ENCODE data around the gene RXFP4.
"Not testable (repeated sequence)": the region's sequence is repeated elsewhere in the genome, so short reads cannot be mapped to it uniquely, and the experiment has no call there.

Gene RXFP4

GRCh38 chr1:155982106-155982505 lies 40.7 kb downstream of the RXFP4 start:
- CTCF ChIA-PET, result interaction anchor here (1.0 to 12.7 kb wide), 4 partner anchors 8 to 49 kb away, joined by 3 to 98 read pairs (median 6); partner anchors contain the start of gene RXFP4

GRCh38 chr1:155983191-155984024 lies 42.0 kb downstream of the RXFP4 start:
- Mint-ChIP-seq H3K4me3 (no peak overlapping the region), H3K9me3 (no peaks in the 10 kb centered on the region), H3K4me1 (peaks cover 48% of the 10 kb centered on the region), H3K36me3 (peaks cover 11% of the 10 kb centered on the region), H3K27me3 (no peaks in the 10 kb centered on the region), H3K27ac (no peak overlapping the region)
- DNase-seq, result no peak
- CTCF ChIA-PET, result interaction anchor here (1.0 to 12.7 kb wide), 5 partner anchors 10 to 49 kb away, joined by 3 to 98 read pairs (median 6); partner anchors contain the start of genes KHDC4 and RXFP4

More at GRCh38 chr1:155982106-155982505, 40.7 kb downstream of the RXFP4 start:
- H3K27ac Mint-ChIP-seq, result no peak overlapping the region
- H3K9me3 Mint-ChIP-seq, result no peaks in the 10 kb centered on the region
- H3K4me3 Mint-ChIP-seq, result no peak overlapping the region
- no peak for DNase-seq
- H3K27me3 Mint-ChIP-seq, result no peaks in the 10 kb centered on the region
- H3K36me3 Mint-ChIP-seq, result peaks cover 16% of the 10 kb centered on the region
- H3K4me1 Mint-ChIP-seq, result peaks cover 48% of the 10 kb centered on the region

GRCh38 chr1:155984341-155984740 lies 42.9 kb downstream of the RXFP4 start:
- Mint-ChIP-seq H3K27me3 (no peaks in the 10 kb centered on the region), H3K4me1 (peaks cover 55% of the 10 kb centered on the region), H3K36me3 (peaks cover 11% of the 10 kb centered on the region), H3K9me3 (no peaks in the 10 kb centered on the region), H3K27ac (no peak overlapping the region), H3K4me3 (no peak overlapping the region)
- CTCF ChIA-PET, result interaction anchor here (0.6 to 12.7 kb wide), 6 partner anchors 16 to 303 kb away, joined by 3 to 98 read pairs (median 4); partner anchors contain the start of genes KHDC4 and RXFP4
- no peak for DNase-seq

GRCh38 chr1:155984903-155985645 lies 43.6 kb downstream of the RXFP4 start:
- not testable (repeated sequence) for H3K27ac Mint-ChIP-seq, DNase-seq, H3K27me3 Mint-ChIP-seq, H3K9me3 Mint-ChIP-seq, H3K4me3 Mint-ChIP-seq
- H3K36me3 Mint-ChIP-seq, result peaks cover 11% of the 10 kb centered on the region
- CTCF ChIA-PET, result interaction anchor here (0.6 to 12.7 kb wide), 6 partner anchors 16 to 303 kb away, joined by 3 to 98 read pairs (median 4); partner anchors contain the start of genes KHDC4 and RXFP4
- H3K4me1 Mint-ChIP-seq, result peaks cover 55% of the 10 kb centered on the region

- DNase-seq, result peak; percentile 88
- Mint-ChIP-seq H3K4me1 (peaks cover 20% of the 10 kb centered on the region), H3K4me3 (no peak overlapping the region)
Observed at GRCh38 chr1:155989242-155990004, 48.0 kb downstream of the RXFP4 start.

GRCh38 chr1:155990005-155990739 lies 48.7 kb downstream of the RXFP4 start:
- Mint-ChIP-seq H3K4me3 (no peak overlapping the region), H3K4me1 (peaks cover 22% of the 10 kb centered on the region), H3K27ac (no peak overlapping the region), H3K9me3 (no peaks in the 10 kb centered on the region), H3K36me3 (no peaks in the 10 kb centered on the region), H3K27me3 (peaks cover 13% of the 10 kb centered on the region)
- CTCF ChIA-PET, result interaction anchor here (0.6 to 7.6 kb wide), 23 partner anchors 10 to 131 kb away, joined by 3 to 130 read pairs (median 6); partner anchors contain the start of genes ARHGEF2, KHDC4, RXFP4 and SYT11
- DNase-seq, result no peak

More at GRCh38 chr1:155989242-155990004, 48.0 kb downstream of the RXFP4 start:
- no peaks in the 10 kb centered on the region for H3K36me3 Mint-ChIP-seq
- H3K9me3 Mint-ChIP-seq, result no peaks in the 10 kb centered on the region
- peaks cover 6% of the 10 kb centered on the region for H3K27me3 Mint-ChIP-seq
- H3K27ac Mint-ChIP-seq, result no peak overlapping the region
- CTCF ChIA-PET, result interaction anchor here (0.6 to 7.6 kb wide), 23 partner anchors 9 to 130 kb away, joined by 3 to 130 read pairs (median 6); partner anchors contain the start of genes ARHGEF2, KHDC4, RXFP4 and SYT11
